ENCODE measurements around the gene SLCO2A1.

SLCO2A1 gene

GRCh38 chr3:133980550-133980949, 49.2 kb downstream of the SLCO2A1 start:
- H3K4me3 ChIP-seq (ENCODE audit: insufficient read length, low read depth): no peak overlapping the region
- H3K9ac ChIP-seq (ENCODE audit: insufficient read length, low read depth): no peak overlapping the region
- DNase-seq (ENCODE audit: low read depth, low spot score): no peak
- no peaks in the 10 kb centered on the region for H3K9me3 ChIP-seq (ENCODE audit: insufficient read depth, low read length)
- H3K36me3 ChIP-seq (ENCODE audit: insufficient read depth, insufficient read length, low read length): no peaks in the 10 kb centered on the region
- peaks cover 5% of the 10 kb centered on the region for H3K4me1 ChIP-seq (ENCODE audit: insufficient read depth, insufficient read length)
- TF ChIP-seq SUZ12 (IDR thresholded peaks at IDR 0.05; ENCODE audit: extremely low read depth, insufficient read depth, insufficient read length) (no peak), YY1 (IDR thresholded peaks at IDR 0.05; ENCODE audit: insufficient read depth, insufficient read length) (no peak), ZNF274 (IDR thresholded peaks at IDR 0.05; ENCODE audit: low read depth, low read length) (no peak)
- H3K27me3 ChIP-seq (ENCODE audit: insufficient read depth, insufficient read length): peaks cover 10% of the 10 kb centered on the region

DNA sequence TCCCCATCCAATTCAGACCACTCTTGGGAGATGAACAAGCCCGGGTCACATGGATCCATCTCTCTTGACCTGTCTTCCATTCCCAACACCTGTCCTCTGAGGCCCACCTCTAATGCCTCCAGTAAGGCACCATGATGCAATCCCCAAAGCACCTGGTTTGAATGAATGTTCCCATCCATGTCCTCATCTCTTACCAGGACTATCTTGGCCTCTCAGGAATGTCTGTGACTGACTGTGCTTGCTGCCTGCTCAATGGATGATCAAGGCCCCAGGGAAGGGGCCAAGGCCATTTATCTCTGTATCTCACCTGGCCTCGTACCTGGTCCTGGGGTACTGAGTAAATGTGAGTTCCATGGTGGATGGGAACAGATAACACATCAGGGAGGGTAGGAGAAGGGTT, 49.7 kb downstream of the SLCO2A1 start:
- no peak overlapping the region for H3K4me3 ChIP-seq (ENCODE audit: insufficient read length, low read depth)
- H3K36me3 ChIP-seq (ENCODE audit: insufficient read depth, insufficient read length, low read length): no peaks in the 10 kb centered on the region
- H3K9ac ChIP-seq (ENCODE audit: insufficient read length, low read depth): no peak overlapping the region
- peaks cover 5% of the 10 kb centered on the region for H3K4me1 ChIP-seq (ENCODE audit: insufficient read depth, insufficient read length)
- peaks cover 10% of the 10 kb centered on the region for H3K27me3 ChIP-seq (ENCODE audit: insufficient read depth, insufficient read length)
- TF ChIP-seq YY1 (IDR thresholded peaks at IDR 0.05; ENCODE audit: insufficient read depth, insufficient read length): no peak
- no peak for TF ChIP-seq ZNF274 (IDR thresholded peaks at IDR 0.05; ENCODE audit: low read depth, low read length)
- DNase-seq (ENCODE audit: low read depth, low spot score): no peak
- no peaks in the 10 kb centered on the region for H3K9me3 ChIP-seq (ENCODE audit: insufficient read depth, low read length)

GRCh38 chr3:133979553-133979952, 50.2 kb downstream of the SLCO2A1 start:
- Histone ChIP-seq H3K9me3 (ENCODE audit: insufficient read depth, low read length) (0 out of 2 replicates have a peak, but pooled peaks cover 4% of the 10 kb centered on the region), H3K27me3 (ENCODE audit: insufficient read depth, insufficient read length) (peaks cover 9% of the 10 kb centered on the region), H3K36me3 (ENCODE audit: insufficient read depth, insufficient read length, low read length) (no peaks in the 10 kb centered on the region), H3K9ac (ENCODE audit: insufficient read length, low read depth) (no peak overlapping the region), H3K4me3 (ENCODE audit: insufficient read length, low read depth) (no peak overlapping the region), H3K4me1 (ENCODE audit: insufficient read depth, insufficient read length) (peaks cover 4% of the 10 kb centered on the region)
- no peak for DNase-seq (ENCODE audit: low read depth, low spot score)
- TF ChIP-seq SUZ12 (IDR thresholded peaks at IDR 0.05; ENCODE audit: extremely low read depth, insufficient read depth, insufficient read length) (no peak), YY1 (IDR thresholded peaks at IDR 0.05; ENCODE audit: insufficient read depth, insufficient read length) (no peak), ZNF274 (IDR thresholded peaks at IDR 0.05; ENCODE audit: low read depth, low read length) (no peak)

GRCh38 chr3:133977568-133977967, 52.2 kb downstream of the SLCO2A1 start:
- Histone ChIP-seq H3K27me3 (ENCODE audit: insufficient read depth, insufficient read length) (peaks cover 3% of the 10 kb centered on the region), H3K36me3 (ENCODE audit: insufficient read depth, insufficient read length, low read length) (no peaks in the 10 kb centered on the region), H3K9me3 (ENCODE audit: insufficient read depth, low read length) (peaks cover 18% of the 10 kb centered on the region), H3K9ac (ENCODE audit: insufficient read length, low read depth) (no peak overlapping the region), H3K4me1 (ENCODE audit: insufficient read depth, insufficient read length) (no peaks in the 10 kb centered on the region), H3K4me3 (ENCODE audit: insufficient read length, low read depth) (no peak overlapping the region)
- TF ChIP-seq SUZ12 (IDR thresholded peaks at IDR 0.05; ENCODE audit: extremely low read depth, insufficient read depth, insufficient read length) (no peak), YY1 (IDR thresholded peaks at IDR 0.05; ENCODE audit: insufficient read depth, insufficient read length) (no peak), ZNF274 (IDR thresholded peaks at IDR 0.05; ENCODE audit: low read depth, low read length) (no peak)
- DNase-seq (ENCODE audit: low read depth, low spot score): no peak

- H3K4me1 ChIP-seq (ENCODE audit: insufficient read depth, insufficient read length): peaks cover 2% of the 10 kb centered on the region
- no peak overlapping the region for H3K4me3 ChIP-seq (ENCODE audit: insufficient read length, low read depth)
- H3K36me3 ChIP-seq (ENCODE audit: insufficient read depth, insufficient read length, low read length): no peaks in the 10 kb centered on the region
- TF ChIP-seq SUZ12 (IDR thresholded peaks at IDR 0.05; ENCODE audit: extremely low read depth, insufficient read depth, insufficient read length): no peak
- no peak for TF ChIP-seq ZNF274 (IDR thresholded peaks at IDR 0.05; ENCODE audit: low read depth, low read length)
- no peak for TF ChIP-seq YY1 (IDR thresholded peaks at IDR 0.05; ENCODE audit: insufficient read depth, insufficient read length)
- no peak overlapping the region for H3K9ac ChIP-seq (ENCODE audit: insufficient read length, low read depth)
- no peaks in the 10 kb centered on the region for H3K27me3 ChIP-seq (ENCODE audit: insufficient read depth, insufficient read length)
- peaks cover 30% of the 10 kb centered on the region for H3K9me3 ChIP-seq (ENCODE audit: insufficient read depth, low read length)
- no peak for DNase-seq (ENCODE audit: low read depth, low spot score)
These were observed 56.3 kb downstream of the SLCO2A1 start for GRCh38 chr3:133973249-133973980.

GRCh38 chr3:133972156-133972555, 57.6 kb downstream of the SLCO2A1 start:
- H3K27me3 ChIP-seq (ENCODE audit: insufficient read depth, insufficient read length): no peaks in the 10 kb centered on the region
- peaks cover 8% of the 10 kb centered on the region for H3K4me1 ChIP-seq (ENCODE audit: insufficient read depth, insufficient read length)
- H3K4me3 ChIP-seq (ENCODE audit: insufficient read length, low read depth): no peak overlapping the region
- H3K9me3 ChIP-seq (ENCODE audit: insufficient read depth, low read length): peaks cover 30% of the 10 kb centered on the region
- H3K36me3 ChIP-seq (ENCODE audit: insufficient read depth, insufficient read length, low read length): no peaks in the 10 kb centered on the region
- no peak overlapping the region for H3K9ac ChIP-seq (ENCODE audit: insufficient read length, low read depth)
- no peak for DNase-seq (ENCODE audit: low read depth, low spot score)
- TF ChIP-seq SUZ12 (IDR thresholded peaks at IDR 0.05; ENCODE audit: extremely low read depth, insufficient read depth, insufficient read length) (no peak), YY1 (IDR thresholded peaks at IDR 0.05; ENCODE audit: insufficient read depth, insufficient read length) (no peak), ZNF274 (IDR thresholded peaks at IDR 0.05; ENCODE audit: low read depth, low read length) (no peak)

- TF ChIP-seq SUZ12 (IDR thresholded peaks at IDR 0.05; ENCODE audit: extremely low read depth, insufficient read depth, insufficient read length): no peak
- no peak for TF ChIP-seq ZNF274 (IDR thresholded peaks at IDR 0.05; ENCODE audit: low read depth, low read length)
- no peak for TF ChIP-seq YY1 (IDR thresholded peaks at IDR 0.05; ENCODE audit: insufficient read depth, insufficient read length)
These were observed 58.8 kb downstream of the SLCO2A1 start for GRCh38 chr3:133970916-133971315.

More at GRCh38 chr3:133970916-133971315, 58.8 kb downstream of the SLCO2A1 start:
- Histone ChIP-seq H3K9ac (ENCODE audit: insufficient read length, low read depth) (no peak overlapping the region), H3K27me3 (ENCODE audit: insufficient read depth, insufficient read length) (no peaks in the 10 kb centered on the region), H3K9me3 (ENCODE audit: insufficient read depth, low read length) (peaks cover 30% of the 10 kb centered on the region), H3K4me1 (ENCODE audit: insufficient read depth, insufficient read length) (peaks cover 13% of the 10 kb centered on the region), H3K36me3 (ENCODE audit: insufficient read depth, insufficient read length, low read length) (no peaks in the 10 kb centered on the region), H3K4me3 (ENCODE audit: insufficient read length, low read depth) (no peak overlapping the region)
- DNase-seq (ENCODE audit: low read depth, low spot score): no peak

Measured in NT2/D1 (cell line).